Activated naive CD4-positive, alpha-beta T cell treated with anti-CD3 and anti-CD28 coated beads, Interleukin-2, amount 10 ng/mL, durations not matched to agents 7 days and 5 days (primary cell): ENCODE data around the gene CETN3.
"Not testable (repeated sequence)": the region's sequence is repeated elsewhere in the genome, so short reads cannot be mapped to it uniquely, and the experiment has no call there.

Source experiments
- CTCF ChIA-PET: fragments of 350-600 bp; sonication (Branson Sonifier 250); formaldehyde crosslinking; loops from one replicate; lab custom pipeline; 2021; ENCODE audit warnings: antibody characterized with exemption; lab: Charles Lee
- DNase-seq: peaks from one replicate; pipeline ENCODE4 v3.0.0-alpha.2; 2020
- H3K27ac Mint-ChIP-seq: one replicate; pipeline ENCODE4 v1.8.0; 2021; ENCODE audit warnings: mild to moderate bottlenecking, moderate library complexity, mixed read lengths
- H3K27me3 Mint-ChIP-seq: one replicate; pipeline ENCODE4 v1.8.0; 2021; ENCODE audit warnings: mild to moderate bottlenecking, mixed read lengths
- H3K36me3 Mint-ChIP-seq: one replicate; pipeline ENCODE4 v1.8.0; 2021; ENCODE audit warnings: mixed read lengths
- H3K4me1 Mint-ChIP-seq: one replicate; pipeline ENCODE4 v1.8.0; 2021; ENCODE audit warnings: mixed read lengths
- H3K4me3 Mint-ChIP-seq: one replicate; pipeline ENCODE4 v1.8.0; 2021; ENCODE audit warnings: mild to moderate bottlenecking, moderate library complexity, mixed read lengths
- H3K9me3 Mint-ChIP-seq: one replicate; pipeline ENCODE4 v1.8.0; 2021; ENCODE audit warnings: mixed read lengths

Gene CETN3

GRCh38 chr5:90399251-90399650 lies 10.3 kb downstream of the CETN3 start:
- CTCF ChIA-PET = interaction anchor here (1.3 kb wide), 1 partner anchor 13 kb away, joined by 3 read pairs; no protein-coding TSS in a partner anchor
- no peaks in the 10 kb centered on the region for H3K4me1 Mint-ChIP-seq
- H3K27ac Mint-ChIP-seq = no peak overlapping the region
- no peak overlapping the region for H3K4me3 Mint-ChIP-seq
- H3K36me3 Mint-ChIP-seq = peaks cover 13% of the 10 kb centered on the region
- DNase-seq = no peak
- no peaks in the 10 kb centered on the region for H3K9me3 Mint-ChIP-seq
- no peaks in the 10 kb centered on the region for H3K27me3 Mint-ChIP-seq

GRCh38 chr5:90398726-90399125 lies 10.8 kb downstream of the CETN3 start:
- CTCF ChIA-PET = no interaction called here
- H3K27ac Mint-ChIP-seq = no peak overlapping the region
- peaks cover 13% of the 10 kb centered on the region for H3K36me3 Mint-ChIP-seq

GRCh38 chr5:90395005-90395404 lies 14.6 kb downstream of the CETN3 start:
- no peaks in the 10 kb centered on the region for H3K4me1 Mint-ChIP-seq
- no peaks in the 10 kb centered on the region for H3K9me3 Mint-ChIP-seq
- no peak overlapping the region for H3K27ac Mint-ChIP-seq
- H3K27me3 Mint-ChIP-seq = no peaks in the 10 kb centered on the region
- peaks cover 21% of the 10 kb centered on the region for H3K36me3 Mint-ChIP-seq
- H3K4me3 Mint-ChIP-seq = no peak overlapping the region
- CTCF ChIA-PET = no interaction called here
- no peak for DNase-seq

More at GRCh38 chr5:90398726-90399125, 10.8 kb downstream of the CETN3 start:
- no peaks in the 10 kb centered on the region for H3K4me1 Mint-ChIP-seq
- H3K4me3 Mint-ChIP-seq = no peak overlapping the region
- no peak for DNase-seq
- no peaks in the 10 kb centered on the region for H3K27me3 Mint-ChIP-seq
- H3K9me3 Mint-ChIP-seq = no peaks in the 10 kb centered on the region

- H3K9me3 Mint-ChIP-seq = no peaks in the 10 kb centered on the region
- H3K27me3 Mint-ChIP-seq = no peaks in the 10 kb centered on the region
- DNase-seq = no peak
- CTCF ChIA-PET = no interaction called here
- H3K4me3 Mint-ChIP-seq = no peak overlapping the region
- peaks cover 12% of the 10 kb centered on the region for H3K36me3 Mint-ChIP-seq
- no peak overlapping the region for H3K27ac Mint-ChIP-seq
- no peaks in the 10 kb centered on the region for H3K4me1 Mint-ChIP-seq
Observed at GRCh38 chr5:90390928-90391327, 18.6 kb downstream of the CETN3 start.

GRCh38 chr5:90390326-90390725 lies 19.2 kb downstream of the CETN3 start:
- no peaks in the 10 kb centered on the region for H3K27me3 Mint-ChIP-seq
- H3K9me3 Mint-ChIP-seq = no peaks in the 10 kb centered on the region
- H3K27ac Mint-ChIP-seq = no peak overlapping the region
- no peak overlapping the region for H3K4me3 Mint-ChIP-seq
- peaks cover 12% of the 10 kb centered on the region for H3K36me3 Mint-ChIP-seq
- no peaks in the 10 kb centered on the region for H3K4me1 Mint-ChIP-seq
- CTCF ChIA-PET = no interaction called here
- DNase-seq = no peak

GRCh38 chr5:90387508-90387907 lies 22.0 kb downstream of the CETN3 start:
- Mint-ChIP-seq H3K27me3 (peaks cover 8% of the 10 kb centered on the region), H3K36me3 (peaks cover 4% of the 10 kb centered on the region), H3K9me3 (no peaks in the 10 kb centered on the region), H3K4me3 (no peak overlapping the region), H3K27ac (no peak overlapping the region), H3K4me1 (no peaks in the 10 kb centered on the region)
- CTCF ChIA-PET = interaction anchor here (0.6 to 1.3 kb wide), 5 partner anchors 10 to 264 kb away, joined by 3 read pairs; no protein-coding TSS in a partner anchor
- no peak for DNase-seq

GRCh38 chr5:90386099-90386710 lies 23.4 kb downstream of the CETN3 start:
- H3K27ac Mint-ChIP-seq = no peak overlapping the region

GRCh38 chr5:90384389-90384788 lies 25.2 kb downstream of the CETN3 start:
- H3K27ac Mint-ChIP-seq = no peak overlapping the region
- CTCF ChIA-PET = no interaction called here
- H3K27me3 Mint-ChIP-seq = peaks cover 8% of the 10 kb centered on the region
- no peak overlapping the region for H3K4me3 Mint-ChIP-seq
- H3K9me3 Mint-ChIP-seq = no peaks in the 10 kb centered on the region
- no peaks in the 10 kb centered on the region for H3K4me1 Mint-ChIP-seq
- H3K36me3 Mint-ChIP-seq = no peaks in the 10 kb centered on the region
- no peak for DNase-seq

More at GRCh38 chr5:90386099-90386710, 23.4 kb downstream of the CETN3 start:
- Mint-ChIP-seq H3K4me1 (no peaks in the 10 kb centered on the region), H3K36me3 (no peaks in the 10 kb centered on the region), H3K4me3 (no peak overlapping the region), H3K9me3 (no peaks in the 10 kb centered on the region), H3K27me3 (peaks cover 8% of the 10 kb centered on the region)
- DNase-seq = no peak
- CTCF ChIA-PET = interaction anchor here (1.1 kb wide), 2 partner anchors 13 to 15 kb away, joined by 3 read pairs; no protein-coding TSS in a partner anchor

- no peak for DNase-seq
- H3K27me3 Mint-ChIP-seq = peaks cover 8% of the 10 kb centered on the region
- CTCF ChIA-PET = interaction anchor here (1.0 kb wide), 1 partner anchor 169 kb away, joined by 4 read pairs; no protein-coding TSS in a partner anchor
- no peaks in the 10 kb centered on the region for H3K4me1 Mint-ChIP-seq
- no peaks in the 10 kb centered on the region for H3K9me3 Mint-ChIP-seq
- no peak overlapping the region for H3K27ac Mint-ChIP-seq
- no peak overlapping the region for H3K4me3 Mint-ChIP-seq
- no peaks in the 10 kb centered on the region for H3K36me3 Mint-ChIP-seq
Observed at GRCh38 chr5:90383903-90384302, 25.7 kb downstream of the CETN3 start.

GRCh38 chr5:90381213-90381929 lies 28.2 kb downstream of the CETN3 start:
- no peak for DNase-seq
- Mint-ChIP-seq H3K4me1 (no peaks in the 10 kb centered on the region), H3K36me3 (no peaks in the 10 kb centered on the region), H3K27ac (no peak overlapping the region), H3K9me3 (no peaks in the 10 kb centered on the region), H3K27me3 (peaks cover 8% of the 10 kb centered on the region), H3K4me3 (no peak overlapping the region)
- CTCF ChIA-PET = no interaction called here

- peaks cover 10% of the 10 kb centered on the region for H3K27me3 Mint-ChIP-seq
- CTCF ChIA-PET = no interaction called here
- no peak overlapping the region for H3K4me3 Mint-ChIP-seq
- H3K27ac Mint-ChIP-seq = no peak overlapping the region
- H3K36me3 Mint-ChIP-seq = no peaks in the 10 kb centered on the region
- no peak for DNase-seq
- H3K9me3 Mint-ChIP-seq = no peaks in the 10 kb centered on the region
- H3K4me1 Mint-ChIP-seq = no peaks in the 10 kb centered on the region
Observed at GRCh38 chr5:90379652-90380051, 29.9 kb downstream of the CETN3 start.

GRCh38 chr5:90378752-90379151 lies 30.8 kb downstream of the CETN3 start:
- H3K9me3 Mint-ChIP-seq = no peaks in the 10 kb centered on the region
- no peak overlapping the region for H3K4me3 Mint-ChIP-seq
- no peak for DNase-seq
- H3K36me3 Mint-ChIP-seq = no peaks in the 10 kb centered on the region
- H3K27me3 Mint-ChIP-seq = peaks cover 15% of the 10 kb centered on the region
- CTCF ChIA-PET = no interaction called here
- H3K27ac Mint-ChIP-seq = no peak overlapping the region
- H3K4me1 Mint-ChIP-seq = no peaks in the 10 kb centered on the region

- H3K4me3 Mint-ChIP-seq, H3K4me1 Mint-ChIP-seq, H3K27ac Mint-ChIP-seq, CTCF ChIA-PET, H3K9me3 Mint-ChIP-seq, H3K36me3 Mint-ChIP-seq, DNase-seq: not testable (repeated sequence)
- H3K27me3 Mint-ChIP-seq = peaks cover 11% of the 10 kb centered on the region
Observed at GRCh38 chr5:90371269-90371668, 38.3 kb downstream of the CETN3 start.

- Mint-ChIP-seq H3K4me1 (no peaks in the 10 kb centered on the region), H3K4me3 (no peak overlapping the region), H3K36me3 (no peaks in the 10 kb centered on the region), H3K27ac (no peak overlapping the region), H3K27me3 (peaks cover 3% of the 10 kb centered on the region), H3K9me3 (no peaks in the 10 kb centered on the region)
- CTCF ChIA-PET = no interaction called here
- no peak for DNase-seq
Observed at GRCh38 chr5:90368454-90369246, 40.9 kb downstream of the CETN3 start.
